Measurements from ENCODE around the gene HECW1. TPM values are rescaled to one million over a fixed set of nuclear protein-coding genes. Genes with fewer than 3 reads are reported as not detected.
"Not testable (repeated sequence)": the region's sequence is repeated elsewhere in the genome, so short reads cannot be mapped to it uniquely, and the experiment has no call there.

The HECW1 gene
- total RNA-seq, 1 experiment from 2014 or later: 35.3 TPM

DNA sequence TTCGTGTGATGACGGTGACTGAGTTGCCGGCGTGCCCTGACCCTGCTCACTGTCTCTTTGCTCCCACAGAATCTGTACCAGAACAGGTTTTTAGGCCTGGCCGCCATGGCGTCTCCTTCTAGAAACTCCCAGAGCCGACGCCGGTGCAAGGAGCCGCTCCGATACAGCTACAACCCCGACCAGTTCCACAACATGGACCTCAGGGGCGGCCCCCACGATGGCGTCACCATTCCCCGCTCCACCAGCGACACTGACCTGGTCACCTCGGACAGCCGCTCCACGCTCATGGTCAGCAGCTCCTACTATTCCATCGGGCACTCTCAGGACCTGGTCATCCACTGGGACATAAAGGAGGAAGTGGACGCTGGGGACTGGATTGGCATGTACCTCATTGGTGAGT is 199.2 kb downstream of the HECW1 start:
- in situ Hi-C loops (cut with HindIII; ENCODE audit: low pct_unique_long_range_greater_than_20kb, low sequenced_read_pairs): no loop called here
- DNase-seq (ENCODE audit: low read depth): no peak

DNA sequence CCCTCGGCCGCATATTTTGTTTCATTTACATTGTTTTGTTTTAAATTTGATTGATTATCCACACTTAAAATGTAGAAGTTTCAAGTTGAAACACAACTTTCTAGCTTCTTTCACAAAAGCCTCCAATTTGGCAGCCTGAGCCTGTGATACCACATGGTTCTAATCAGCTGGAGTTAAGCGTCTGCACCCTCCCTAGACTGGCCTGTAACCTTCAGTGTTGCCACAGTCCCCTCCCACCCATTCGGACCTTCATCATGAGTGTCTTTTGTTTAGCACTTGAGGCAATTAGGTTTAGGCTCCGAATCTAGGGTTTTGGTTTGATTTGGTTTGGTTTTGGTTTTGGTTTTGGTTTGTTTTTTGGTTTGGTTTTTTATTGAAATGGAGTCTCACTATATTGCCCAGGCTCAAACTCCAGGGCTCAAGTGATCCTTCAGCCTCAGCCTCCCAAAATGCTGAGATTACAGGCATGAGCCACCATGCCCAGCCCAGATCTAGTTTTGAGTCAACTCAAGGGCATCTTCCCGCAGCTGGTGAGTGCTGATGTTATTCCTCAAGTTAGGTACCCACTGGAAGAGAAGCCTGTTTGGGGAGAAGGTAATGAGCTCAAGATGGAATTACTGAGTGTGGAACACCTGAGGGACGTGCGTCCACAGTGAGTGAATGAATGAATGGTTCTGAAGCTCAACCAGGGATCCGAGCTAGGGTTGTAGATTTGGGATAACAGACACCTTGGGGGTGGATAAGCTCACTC is 201.4 kb downstream of the HECW1 start:
- in situ Hi-C loops (cut with HindIII; ENCODE audit: low pct_unique_long_range_greater_than_20kb, low sequenced_read_pairs): no loop called here

DNA sequence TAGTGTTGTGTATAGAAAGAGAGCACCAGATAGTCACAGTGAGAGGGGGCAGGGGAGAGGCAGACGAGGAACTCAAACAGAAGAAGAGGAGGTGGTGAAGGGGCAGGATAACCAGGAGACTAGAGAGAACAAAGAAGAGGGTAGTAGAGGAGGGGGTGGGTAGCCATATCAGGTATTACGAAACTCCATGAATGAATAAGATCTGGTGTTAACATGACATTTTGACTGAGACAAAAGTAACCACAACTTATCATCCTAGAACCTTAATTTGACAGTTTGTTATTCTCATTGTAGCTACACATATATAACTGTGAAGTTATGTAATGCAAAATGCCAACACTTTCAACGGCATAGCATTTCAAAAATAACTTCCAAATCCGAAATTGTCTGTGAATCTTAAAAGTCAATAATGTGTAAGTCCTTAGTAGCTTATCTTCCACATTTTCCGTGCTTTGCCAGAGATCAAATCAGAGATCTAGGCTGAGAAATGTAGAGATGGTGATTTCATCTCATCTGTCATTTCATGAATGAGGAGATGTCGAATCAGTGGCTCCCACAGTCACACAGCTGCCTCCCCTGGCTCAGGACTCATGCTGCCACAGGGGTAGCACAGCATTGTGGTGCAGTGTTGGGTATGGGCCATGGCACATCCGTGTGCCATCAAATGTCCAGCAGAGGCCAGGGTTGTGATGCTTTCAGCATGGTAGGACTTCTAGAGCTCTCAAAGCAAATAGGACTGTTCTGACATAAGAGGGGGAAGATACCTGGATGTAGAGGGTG is 202.1 kb downstream of the HECW1 start:
- in situ Hi-C loops (cut with HindIII; ENCODE audit: low pct_unique_long_range_greater_than_20kb, low sequenced_read_pairs): no loop called here
- DNase-seq (ENCODE audit: low read depth): no peak

More for the DNA sequence above, 201.4 kb downstream of the HECW1 start:
- no peak for DNase-seq (ENCODE audit: low read depth)

DNA sequence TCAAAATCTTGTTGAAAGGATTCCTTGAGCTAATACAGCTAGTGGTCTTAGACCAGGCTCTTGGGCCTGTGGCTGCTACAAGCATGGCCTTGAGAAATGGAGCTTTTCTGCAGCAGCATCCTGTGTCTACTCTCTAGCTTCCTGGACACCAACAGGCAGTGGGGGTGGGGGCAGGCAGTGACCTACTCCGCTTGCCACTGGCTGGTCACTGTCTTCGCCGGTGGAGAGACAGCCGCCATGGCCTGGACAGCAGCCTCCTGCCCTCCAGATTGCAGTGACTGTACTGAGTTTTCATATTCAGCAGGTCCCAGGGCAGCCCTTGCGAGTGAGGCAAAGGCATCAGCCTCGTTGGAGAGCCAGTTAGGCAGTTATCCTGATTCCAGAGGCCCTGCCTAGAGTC is 204.6 kb downstream of the HECW1 start:
- in situ Hi-C loops (cut with HindIII; ENCODE audit: low pct_unique_long_range_greater_than_20kb, low sequenced_read_pairs): no loop called here

DNA sequence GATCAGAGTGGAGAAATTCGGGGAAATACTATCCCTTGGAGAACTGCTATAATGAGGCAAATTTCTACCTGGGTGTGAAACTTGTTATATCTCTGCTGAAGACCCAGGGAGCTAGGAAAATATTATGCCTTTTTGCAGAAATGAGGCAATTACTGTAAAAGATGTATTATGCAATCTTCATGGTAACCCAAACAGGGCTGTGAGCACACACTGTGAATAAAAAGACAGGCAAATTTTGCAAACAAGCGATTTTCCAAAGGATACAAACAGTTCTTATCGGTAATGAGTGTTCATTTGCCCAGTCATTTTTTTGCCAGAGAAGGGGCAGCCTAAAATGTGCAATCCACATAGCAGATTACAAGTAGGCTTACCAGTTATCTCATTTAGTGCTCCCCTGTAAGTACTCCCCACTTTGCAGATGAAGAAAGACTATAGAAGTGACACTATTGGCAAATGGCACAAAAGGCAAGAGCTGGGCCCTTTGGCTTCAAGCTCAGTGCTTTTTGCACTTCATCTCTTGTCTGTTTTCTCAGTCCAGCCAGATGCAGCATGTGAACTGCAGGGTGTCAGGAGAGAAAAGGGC is 205.8 kb downstream of the HECW1 start:
- no peak for DNase-seq (ENCODE audit: low read depth)
- in situ Hi-C loops (cut with HindIII; ENCODE audit: low pct_unique_long_range_greater_than_20kb, low sequenced_read_pairs): no loop called here

More for the DNA sequence above, 204.6 kb downstream of the HECW1 start:
- no peak for DNase-seq (ENCODE audit: low read depth)

DNA sequence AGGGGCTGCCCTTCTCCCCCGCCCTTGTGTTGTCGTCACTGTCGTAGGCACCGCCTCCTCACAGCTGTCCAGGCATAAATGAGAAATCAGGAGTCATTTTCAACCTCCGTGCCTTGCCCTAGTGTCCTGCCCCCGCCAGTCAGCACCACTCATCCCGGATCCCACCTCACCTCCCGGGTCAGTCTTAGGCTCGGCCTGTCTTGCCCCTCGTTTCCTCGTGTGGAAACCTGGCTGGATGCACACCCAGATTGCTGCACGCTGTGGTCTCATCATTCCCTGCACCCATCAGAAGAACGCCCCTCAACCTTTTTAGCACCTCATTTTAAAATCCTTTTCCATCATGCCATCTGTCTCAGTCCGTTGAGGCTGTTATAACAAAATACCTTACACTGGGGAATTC is 213.1 kb downstream of the HECW1 start:
- in situ Hi-C loops (cut with HindIII; ENCODE audit: low pct_unique_long_range_greater_than_20kb, low sequenced_read_pairs): no loop called here
- DNase-seq (ENCODE audit: low read depth): no peak

DNA sequence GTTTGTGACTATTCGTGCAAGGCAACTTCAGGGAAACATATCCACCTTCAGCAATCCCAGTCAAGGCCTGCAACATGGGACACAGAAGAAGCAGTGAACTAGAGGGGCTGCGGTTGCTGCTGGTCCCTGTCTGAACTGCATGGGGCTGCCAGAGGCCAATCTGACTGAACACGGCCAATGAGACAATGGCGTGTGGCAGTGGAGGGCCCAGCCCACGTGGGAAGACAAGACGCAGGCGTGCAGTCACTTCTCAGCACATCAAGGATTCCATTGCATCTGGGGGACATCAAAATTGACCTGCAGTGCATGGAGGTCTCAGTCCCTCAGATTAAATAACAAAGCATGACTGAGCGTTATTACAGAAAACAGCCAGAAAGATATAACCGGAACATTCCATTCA is 215.9 kb downstream of the HECW1 start:
- DNase-seq (ENCODE audit: low read depth): no peak
- in situ Hi-C loops (cut with HindIII; ENCODE audit: low pct_unique_long_range_greater_than_20kb, low sequenced_read_pairs): no loop called here

DNA sequence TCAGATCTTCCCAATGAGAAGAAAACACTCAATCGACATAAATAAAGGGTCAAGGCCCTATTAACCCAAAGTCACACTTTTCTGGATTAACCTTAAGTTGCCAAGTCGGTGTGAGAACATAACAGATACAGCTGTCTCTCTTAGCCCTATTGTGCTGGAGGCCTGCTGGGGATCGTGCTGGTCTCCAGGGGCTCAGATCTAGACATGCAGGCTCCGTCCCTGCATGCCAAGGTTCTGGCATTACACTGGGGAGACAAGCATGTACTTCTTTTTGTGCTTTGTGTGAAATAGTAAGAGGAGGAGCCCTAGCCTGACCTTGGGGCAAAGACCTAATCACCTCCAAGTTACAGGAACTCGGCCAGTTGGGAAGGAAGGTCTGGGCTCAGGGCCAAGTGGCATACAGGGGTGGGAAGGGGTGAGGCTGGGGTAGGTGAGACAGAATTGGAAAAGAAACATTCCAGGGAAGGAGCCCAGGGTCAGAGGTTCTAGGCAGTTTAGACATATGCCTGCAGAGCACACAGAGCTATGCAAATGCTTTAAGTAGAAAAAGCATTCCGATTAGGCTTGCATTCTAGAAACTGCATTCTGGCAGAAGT is 216.4 kb downstream of the HECW1 start:
- no peak for DNase-seq (ENCODE audit: low read depth)
- in situ Hi-C loops (cut with HindIII; ENCODE audit: low pct_unique_long_range_greater_than_20kb, low sequenced_read_pairs): no loop called here

DNA sequence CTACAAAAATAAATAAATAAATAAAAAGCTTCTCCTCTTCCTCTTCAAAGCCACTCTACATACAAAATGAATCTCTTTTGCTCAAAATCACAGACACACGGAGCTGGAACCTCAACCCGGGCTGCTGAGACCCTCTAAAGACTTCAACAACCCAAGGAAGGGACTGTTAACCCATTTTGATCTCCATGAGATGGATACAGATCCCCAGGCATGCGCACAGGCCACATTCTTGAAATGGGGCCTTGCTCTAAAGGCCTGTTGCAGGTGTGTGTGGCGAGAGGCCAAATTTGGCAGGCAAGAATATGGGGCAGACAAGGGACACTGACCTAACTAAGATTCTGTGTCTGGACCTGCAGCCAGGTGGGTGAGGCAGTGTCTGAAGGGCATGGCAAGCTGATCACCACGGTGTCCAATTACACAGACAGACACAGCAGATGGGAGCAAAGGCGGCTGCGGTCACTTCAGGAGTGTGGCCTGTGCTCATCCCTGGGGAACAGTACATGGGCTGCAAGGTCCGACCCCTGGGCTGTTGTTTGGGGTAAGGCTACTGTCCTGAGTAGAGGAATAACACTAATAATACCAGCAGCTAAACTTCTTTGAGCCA is 219.8 kb downstream of the HECW1 start:
- in situ Hi-C loops (cut with HindIII; ENCODE audit: low pct_unique_long_range_greater_than_20kb, low sequenced_read_pairs): no loop called here
- DNase-seq (ENCODE audit: low read depth): no peak

DNA sequence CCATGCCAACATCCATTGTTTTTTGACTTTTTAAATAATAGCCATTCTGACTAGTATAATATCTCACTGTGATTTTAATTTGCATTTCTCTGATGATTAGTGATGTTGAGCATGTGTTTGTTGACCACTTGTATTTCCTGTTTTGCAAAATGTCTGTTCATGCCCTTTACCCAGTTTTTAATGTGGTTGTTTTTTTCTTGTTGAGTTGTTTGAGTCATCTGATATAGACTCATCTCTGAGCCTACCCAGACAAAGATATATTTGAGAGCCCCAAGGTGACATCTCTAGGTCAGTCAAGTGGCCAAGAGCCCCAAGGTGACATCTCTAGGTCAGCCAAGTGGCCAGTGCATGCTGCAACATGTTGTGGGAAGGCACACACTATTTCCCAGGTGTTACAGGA is 224.7 kb downstream of the HECW1 start:
- no peak for DNase-seq (ENCODE audit: low read depth)
- in situ Hi-C loops (cut with HindIII; ENCODE audit: low pct_unique_long_range_greater_than_20kb, low sequenced_read_pairs): no loop called here

DNA sequence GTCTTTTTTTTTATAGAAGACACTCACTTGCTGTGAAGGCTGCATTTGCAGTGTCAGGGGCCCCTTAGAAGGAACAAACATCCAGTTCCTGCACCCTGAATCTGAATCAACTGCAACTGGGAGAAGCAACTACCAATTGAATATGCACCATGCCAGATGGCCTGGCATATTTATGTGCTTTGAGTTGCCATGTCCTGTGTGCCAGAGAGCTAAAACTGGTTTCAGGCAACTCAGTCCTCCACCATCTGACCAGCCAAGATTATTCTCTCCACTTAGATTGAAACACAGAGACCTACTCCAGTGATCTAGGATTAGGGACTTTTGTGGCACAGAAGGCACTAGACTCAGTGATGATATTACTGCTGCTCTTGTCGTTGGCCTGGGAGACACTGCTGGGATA is 225.4 kb downstream of the HECW1 start:
- no peak for DNase-seq (ENCODE audit: low read depth)
- in situ Hi-C loops (cut with HindIII; ENCODE audit: low pct_unique_long_range_greater_than_20kb, low sequenced_read_pairs): no loop called here

DNA sequence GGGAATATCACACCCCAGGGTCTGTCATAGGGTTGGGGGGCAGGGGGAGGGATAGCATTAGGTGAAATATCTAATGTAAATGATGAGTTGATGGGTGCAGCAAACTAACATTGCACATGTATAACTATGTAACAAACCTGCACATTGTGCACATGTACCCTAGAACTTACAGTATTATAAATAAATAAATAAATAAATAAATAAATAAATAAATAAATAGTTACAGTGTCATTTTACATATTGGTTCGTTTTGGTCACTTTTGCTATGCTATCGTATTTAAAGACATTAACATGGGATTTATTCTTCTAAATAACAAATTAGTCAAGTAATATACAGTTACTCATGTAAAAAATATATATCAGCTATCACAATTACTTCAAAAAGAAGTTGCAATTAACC is 228.7 kb downstream of the HECW1 start:
- no peak for DNase-seq (ENCODE audit: low read depth)
- in situ Hi-C loops (cut with HindIII; ENCODE audit: low pct_unique_long_range_greater_than_20kb, low sequenced_read_pairs): no loop called here

DNA sequence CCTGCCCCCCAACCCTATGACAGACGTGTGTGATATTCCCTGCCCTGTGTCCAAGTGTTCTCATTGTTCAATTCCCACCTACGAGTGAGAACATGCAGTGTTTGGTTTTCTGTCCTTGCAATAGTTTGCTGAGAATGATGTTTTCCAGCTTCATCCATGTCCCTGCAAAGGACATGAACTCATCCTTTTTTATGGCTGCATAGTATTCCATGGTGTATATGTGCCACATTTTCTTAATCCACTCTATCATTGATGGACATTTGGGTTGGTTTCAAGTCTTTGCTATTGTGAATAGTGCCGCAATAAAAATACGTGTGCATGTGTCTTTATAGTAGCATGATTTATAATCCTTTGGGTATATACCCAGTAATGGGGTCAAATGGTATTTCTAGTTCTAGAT is 231.0 kb downstream of the HECW1 start:
- DNase-seq (ENCODE audit: low read depth); in situ Hi-C loops (cut with HindIII; ENCODE audit: low pct_unique_long_range_greater_than_20kb, low sequenced_read_pairs): not testable (repeated sequence)

DNA sequence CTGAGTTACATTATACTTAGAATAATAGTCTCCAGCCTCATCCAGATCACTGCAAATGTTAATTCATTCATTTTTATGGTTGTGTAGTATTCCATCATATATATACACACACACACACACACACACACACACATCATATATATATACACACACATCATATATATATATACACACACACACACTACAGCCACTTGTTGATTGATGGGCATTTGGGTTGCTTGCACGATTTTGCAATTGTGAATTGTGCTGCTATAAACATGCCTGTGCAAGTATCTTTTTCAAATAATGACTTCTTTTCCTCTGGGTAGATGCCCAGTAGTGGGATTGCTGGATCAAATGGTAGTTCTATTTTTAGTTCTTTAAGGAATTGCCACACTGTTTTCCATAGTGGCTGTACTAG is 233.2 kb downstream of the HECW1 start:
- in situ Hi-C loops (cut with HindIII; ENCODE audit: low pct_unique_long_range_greater_than_20kb, low sequenced_read_pairs): not testable (repeated sequence)

DNA sequence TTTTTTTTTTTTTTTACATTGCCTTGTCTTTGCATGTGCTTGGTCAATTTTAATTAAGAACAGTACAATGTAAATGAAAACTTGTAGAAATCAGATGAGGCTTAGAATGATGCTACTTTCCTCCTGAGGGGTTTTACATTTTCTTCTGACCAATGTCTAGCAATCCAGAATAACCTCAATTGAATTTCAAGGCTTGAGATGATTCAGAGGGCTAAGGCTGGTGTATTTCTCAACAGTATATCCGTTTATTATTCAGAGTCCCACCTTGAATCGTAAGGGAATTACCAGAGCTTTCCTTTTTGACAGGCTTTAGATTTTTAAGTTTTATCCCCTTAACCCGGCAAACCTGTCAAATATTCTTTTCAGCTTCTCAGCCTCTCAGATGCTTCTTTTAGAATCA is 239.2 kb downstream of the HECW1 start:
- in situ Hi-C loops (cut with HindIII; ENCODE audit: low pct_unique_long_range_greater_than_20kb, low sequenced_read_pairs): no loop called here
- no peak for DNase-seq (ENCODE audit: low read depth)

More for the DNA sequence above, 233.2 kb downstream of the HECW1 start:
- not testable (repeated sequence) for DNase-seq (ENCODE audit: low read depth)

DNA sequence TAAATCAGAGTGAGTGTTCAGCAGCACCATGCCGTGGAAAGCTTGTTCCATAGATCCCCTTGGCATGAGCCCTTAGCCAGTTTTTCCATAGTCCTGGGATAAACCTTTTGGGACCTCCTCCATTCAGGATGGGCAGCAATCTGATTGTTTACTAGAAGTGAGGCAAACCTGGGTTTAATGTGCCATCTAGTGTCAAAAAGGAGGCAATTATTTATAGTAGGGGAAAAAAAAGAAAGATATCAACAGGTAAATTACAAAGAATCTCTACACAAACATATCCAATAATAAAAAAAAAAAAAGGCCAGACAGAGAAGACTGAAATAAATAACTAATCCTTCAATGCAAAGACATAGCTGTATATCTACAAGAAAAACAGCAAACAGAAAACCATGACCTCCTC is 241.5 kb downstream of the HECW1 start:
- in situ Hi-C loops (cut with HindIII; ENCODE audit: low pct_unique_long_range_greater_than_20kb, low sequenced_read_pairs): no loop called here
- no peak for DNase-seq (ENCODE audit: low read depth)

DNA sequence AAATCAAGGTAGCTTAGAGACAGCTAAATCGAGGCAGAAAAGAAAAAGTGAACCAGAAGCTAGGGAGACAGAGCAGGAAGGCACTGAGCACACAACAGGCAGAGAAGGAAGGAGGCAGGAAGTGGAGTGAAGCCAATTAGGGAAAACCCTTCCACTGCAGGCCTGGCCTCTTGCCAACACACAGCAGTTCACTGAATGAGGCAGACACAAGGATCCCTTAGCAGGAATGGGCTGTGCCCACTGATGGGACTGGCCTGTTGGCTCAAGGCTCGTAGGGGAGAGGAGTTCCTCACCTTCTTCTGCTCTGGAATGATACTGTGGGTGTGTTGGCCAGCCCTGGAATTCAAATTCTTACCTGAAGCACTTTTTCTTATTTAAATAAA is 250.2 kb downstream of the HECW1 start:
- in situ Hi-C loops (cut with HindIII; ENCODE audit: low pct_unique_long_range_greater_than_20kb, low sequenced_read_pairs): no loop called here
- no peak for DNase-seq (ENCODE audit: low read depth)

DNA sequence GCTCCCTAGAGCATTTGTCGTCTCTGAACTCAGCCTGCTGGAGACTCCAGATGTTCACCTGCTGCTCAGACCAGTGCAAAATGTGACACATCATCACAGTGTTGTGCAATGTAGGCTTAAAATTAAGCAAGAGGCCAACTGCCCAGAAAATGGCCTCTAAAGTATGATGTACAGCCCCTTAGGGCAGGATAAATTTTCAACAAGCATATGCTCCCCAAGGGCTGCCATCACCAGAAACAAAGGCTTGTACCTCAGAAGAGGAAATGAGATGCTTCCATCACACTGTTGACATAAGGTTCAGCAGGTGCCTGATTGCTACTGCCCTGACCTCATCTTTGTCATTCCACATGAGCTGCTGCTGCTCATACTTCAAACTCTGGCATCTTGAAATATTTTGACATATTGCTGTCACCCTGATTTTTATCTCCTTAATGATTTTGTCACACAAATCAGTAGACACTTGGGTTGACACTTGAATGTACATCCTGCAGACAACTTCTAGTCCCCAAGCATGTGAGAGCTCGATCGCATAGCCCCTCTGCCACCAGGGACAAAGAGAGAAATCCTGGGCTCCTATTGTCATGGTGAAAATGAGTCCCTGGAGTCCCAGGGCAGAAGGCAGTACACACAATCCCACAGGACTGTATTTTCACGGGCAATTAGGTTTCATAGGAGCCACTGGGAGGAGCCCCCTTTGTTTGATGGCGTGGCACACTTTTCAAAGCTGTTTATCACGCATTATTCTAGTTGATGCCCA is 250.8 kb downstream of the HECW1 start:
- DNase-seq (ENCODE audit: low read depth): no peak
- in situ Hi-C loops (cut with HindIII; ENCODE audit: low pct_unique_long_range_greater_than_20kb, low sequenced_read_pairs): no loop called here

All from Caki2 (cell line).